ENCODE results near the gene KIZ. TPM values are rescaled to one million over a fixed set of nuclear protein-coding genes. Genes with fewer than 3 reads are reported as not detected.
"Not testable (repeated sequence)": the region's sequence is repeated elsewhere in the genome, so short reads cannot be mapped to it uniquely, and the experiment has no call there.

KIZ gene
- total RNA-seq, 2 experiments from 2014 or later = 11.3 to 13.0 TPM

DNA sequence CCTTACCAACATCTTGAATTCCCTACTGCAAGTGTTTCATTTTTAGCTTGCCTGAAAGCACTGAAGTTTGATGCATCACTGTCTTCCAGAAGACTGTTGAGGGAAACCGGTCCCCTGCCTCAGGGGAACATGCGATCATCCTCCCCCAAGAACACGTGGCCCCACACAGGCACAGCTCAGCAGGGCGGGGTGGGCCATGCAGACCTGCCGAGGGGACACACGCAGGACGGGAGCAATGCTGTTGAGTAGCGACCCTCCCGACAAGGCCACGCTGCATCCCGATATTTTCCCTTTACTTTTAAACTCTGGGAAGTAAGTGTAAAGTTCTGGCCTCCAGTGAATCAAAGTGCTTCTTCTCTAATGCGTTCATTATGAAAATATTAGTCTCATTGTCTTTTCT, 117.9 kb downstream of the KIZ start:
- Mint-ChIP-seq H3K27ac (no peak overlapping the region), H3K27me3 (ENCODE audit: low read depth) (no peaks in the 10 kb centered on the region), H3K9me3 (peaks cover 2% of the 10 kb centered on the region), H3K36me3 (ENCODE audit: low read depth) (peaks cover 17% of the 10 kb centered on the region), H3K4me3 (no peak overlapping the region), H3K4me1 (ENCODE audit: low read depth) (no peaks in the 10 kb centered on the region)
- no peak for DNase-seq
- intact Hi-C loops (cut with micrococcal nuclease) = no loop called here
- CTCF ChIA-PET = no interaction called here

GRCh38 chr20:21244808-21245207, 118.9 kb downstream of the KIZ start:
- no peaks in the 10 kb centered on the region for H3K4me1 Mint-ChIP-seq (ENCODE audit: low read depth)
- intact Hi-C loops (cut with micrococcal nuclease) = no loop called here
- no peak overlapping the region for H3K4me3 Mint-ChIP-seq
- peaks cover 17% of the 10 kb centered on the region for H3K36me3 Mint-ChIP-seq (ENCODE audit: low read depth)
- peaks cover 2% of the 10 kb centered on the region for H3K9me3 Mint-ChIP-seq
- DNase-seq = no peak
- CTCF ChIA-PET = interaction anchor here (1.4 to 1.8 kb wide), 2 partner anchors 9 to 260 kb away, joined by 7 to 19 read pairs; no protein-coding TSS in a partner anchor
- H3K27ac Mint-ChIP-seq = no peak overlapping the region
- no peaks in the 10 kb centered on the region for H3K27me3 Mint-ChIP-seq (ENCODE audit: low read depth)

DNA sequence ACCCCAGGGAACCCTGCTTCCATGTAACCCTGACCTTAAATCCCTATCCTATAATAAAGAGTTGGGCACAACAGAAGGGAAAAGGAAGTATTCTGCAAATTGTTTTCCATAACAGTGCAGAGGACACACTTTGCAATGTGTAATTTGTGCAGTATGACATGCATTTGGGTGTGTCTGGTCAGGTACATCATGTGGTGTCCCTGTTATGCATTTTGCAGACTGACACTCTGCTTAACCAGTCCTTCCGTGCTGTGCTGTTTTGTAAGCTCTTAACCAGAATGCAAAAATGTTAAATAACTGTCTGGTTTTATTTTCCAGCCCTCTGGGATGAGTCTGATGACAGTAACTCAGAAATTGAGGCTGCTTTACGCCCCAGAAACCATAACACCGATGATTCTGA, 120.3 kb downstream of the KIZ start:
- H3K27ac Mint-ChIP-seq = no peak overlapping the region
- peaks cover 2% of the 10 kb centered on the region for H3K9me3 Mint-ChIP-seq
- DNase-seq = no peak
- H3K27me3 Mint-ChIP-seq (ENCODE audit: low read depth) = no peaks in the 10 kb centered on the region
- H3K4me3 Mint-ChIP-seq = no peak overlapping the region
- intact Hi-C loops (cut with micrococcal nuclease) = no loop called here
- H3K4me1 Mint-ChIP-seq (ENCODE audit: low read depth) = no peaks in the 10 kb centered on the region
- CTCF ChIA-PET = no interaction called here
- H3K36me3 Mint-ChIP-seq (ENCODE audit: low read depth) = peaks cover 17% of the 10 kb centered on the region

DNA sequence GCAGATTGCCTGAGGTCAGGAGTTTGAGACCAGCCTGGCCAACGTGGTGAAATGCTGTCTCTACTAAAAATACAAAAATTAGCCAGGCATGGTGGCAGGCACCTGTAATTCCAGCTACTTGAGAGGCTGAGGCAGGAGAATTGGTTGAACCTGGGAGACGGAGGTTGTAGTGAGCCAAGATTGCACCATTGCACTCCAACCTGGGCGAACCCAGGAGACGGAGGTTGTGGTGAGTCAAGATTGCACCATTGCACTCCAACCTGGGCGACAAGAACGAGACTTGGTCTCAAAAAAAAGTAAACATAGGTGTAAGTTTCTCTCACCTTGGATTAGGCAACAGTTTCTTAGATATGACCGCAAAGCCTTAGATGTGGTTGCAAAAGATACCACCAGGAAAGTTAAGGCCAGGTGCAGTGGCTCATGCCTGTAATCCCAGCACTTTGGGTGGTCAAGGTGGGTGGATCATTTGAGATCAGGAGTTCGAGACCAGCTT, 121.8 kb downstream of the KIZ start:
- H3K27ac Mint-ChIP-seq; H3K9me3 Mint-ChIP-seq; H3K4me1 Mint-ChIP-seq (ENCODE audit: low read depth); DNase-seq; intact Hi-C loops (cut with micrococcal nuclease); H3K27me3 Mint-ChIP-seq (ENCODE audit: low read depth); H3K4me3 Mint-ChIP-seq; CTCF ChIA-PET: not testable (repeated sequence)
- H3K36me3 Mint-ChIP-seq (ENCODE audit: low read depth) = peaks cover 12% of the 10 kb centered on the region

GRCh38 chr20:21251278-21251677, 125.4 kb downstream of the KIZ start:
- Mint-ChIP-seq H3K4me1 (ENCODE audit: low read depth) (peaks cover 3% of the 10 kb centered on the region), H3K36me3 (ENCODE audit: low read depth) (no peaks in the 10 kb centered on the region), H3K4me3 (no peak overlapping the region), H3K27ac (no peak overlapping the region), H3K9me3 (peaks cover 2% of the 10 kb centered on the region), H3K27me3 (ENCODE audit: low read depth) (peaks cover 2% of the 10 kb centered on the region)
- intact Hi-C loops (cut with micrococcal nuclease) = no loop called here
- DNase-seq = no peak
- CTCF ChIA-PET = interaction anchor here (0.7 kb wide), 1 partner anchor 522 kb away, joined by 3 read pairs; no protein-coding TSS in a partner anchor

DNA sequence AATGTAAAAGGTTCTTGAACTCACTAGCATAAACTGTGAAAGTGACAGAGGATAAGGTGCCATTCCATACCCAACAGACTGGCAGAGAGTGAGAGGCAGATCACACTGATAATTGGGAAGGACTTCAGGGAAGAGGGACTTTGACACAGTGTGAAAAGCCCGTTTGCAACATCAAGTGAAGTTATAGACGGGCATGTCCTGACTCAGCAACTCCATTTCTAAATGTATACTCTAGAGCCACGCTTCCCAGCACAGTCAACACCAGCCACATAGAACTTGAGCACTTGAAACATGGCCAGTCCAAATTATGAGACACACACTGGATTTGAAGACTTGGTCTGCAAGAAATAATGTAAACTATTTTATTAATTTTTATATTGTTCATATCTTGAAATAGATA, 131.3 kb downstream of the KIZ start:
- intact Hi-C loops (cut with micrococcal nuclease) = no loop called here
- no peak for DNase-seq
- CTCF ChIA-PET = interaction anchor here (1.1 kb wide), 1 partner anchor 315 kb away, joined by 3 read pairs; no protein-coding TSS in a partner anchor
- Mint-ChIP-seq H3K27me3 (ENCODE audit: low read depth) (peaks cover 2% of the 10 kb centered on the region), H3K4me3 (no peak overlapping the region), H3K27ac (no peak overlapping the region), H3K4me1 (ENCODE audit: low read depth) (no peaks in the 10 kb centered on the region), H3K36me3 (ENCODE audit: low read depth) (no peaks in the 10 kb centered on the region), H3K9me3 (no peaks in the 10 kb centered on the region)

- Mint-ChIP-seq H3K4me3 (no peak overlapping the region), H3K27ac (no peak overlapping the region), H3K36me3 (ENCODE audit: low read depth) (no peaks in the 10 kb centered on the region), H3K9me3 (no peaks in the 10 kb centered on the region), H3K4me1 (ENCODE audit: low read depth) (no peaks in the 10 kb centered on the region), H3K27me3 (ENCODE audit: low read depth) (peaks cover 5% of the 10 kb centered on the region)
- CTCF ChIA-PET = interaction anchor here (1.0 to 1.1 kb wide), 3 partner anchors 22 to 313 kb away, joined by 3 read pairs; no protein-coding TSS in a partner anchor
- intact Hi-C loops (cut with micrococcal nuclease) = no loop called here
- DNase-seq = no peak
These were observed 132.5 kb downstream of the KIZ start for GRCh38 chr20:21258411-21258810.

- CTCF ChIA-PET = no interaction called here
- Mint-ChIP-seq H3K36me3 (ENCODE audit: low read depth) (no peaks in the 10 kb centered on the region), H3K4me1 (ENCODE audit: low read depth) (no peaks in the 10 kb centered on the region), H3K27ac (no peak overlapping the region), H3K27me3 (ENCODE audit: low read depth) (peaks cover 7% of the 10 kb centered on the region), H3K4me3 (no peak overlapping the region), H3K9me3 (no peaks in the 10 kb centered on the region)
- intact Hi-C loops (cut with micrococcal nuclease) = no loop called here
- DNase-seq = no peak
These were observed 133.5 kb downstream of the KIZ start for GRCh38 chr20:21259346-21259745.

DNA sequence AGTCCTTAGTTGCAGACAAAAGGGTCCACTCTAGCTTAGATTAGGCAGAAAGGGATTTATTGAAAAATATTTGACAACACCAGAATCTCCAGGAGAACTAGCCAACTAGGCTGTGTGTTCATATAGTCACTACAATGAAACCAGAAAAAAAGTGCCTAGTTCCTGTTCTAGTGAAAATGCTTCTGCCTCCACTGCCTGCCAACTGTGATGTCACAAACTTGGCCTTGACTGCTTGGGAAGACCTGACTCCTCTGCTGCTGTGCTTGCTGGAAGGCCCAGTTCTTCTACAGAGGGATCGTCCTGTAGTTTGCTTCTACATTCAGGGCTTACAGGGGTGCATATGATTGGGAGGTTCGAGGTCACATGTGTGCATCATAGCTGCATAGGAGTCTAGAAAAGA, 136.9 kb downstream of the KIZ start:
- no peak overlapping the region for H3K4me3 Mint-ChIP-seq
- peaks cover 5% of the 10 kb centered on the region for H3K27me3 Mint-ChIP-seq (ENCODE audit: low read depth)
- intact Hi-C loops (cut with micrococcal nuclease) = no loop called here
- DNase-seq = no peak
- CTCF ChIA-PET = no interaction called here
- no peaks in the 10 kb centered on the region for H3K4me1 Mint-ChIP-seq (ENCODE audit: low read depth)
- no peak overlapping the region for H3K27ac Mint-ChIP-seq
- no peaks in the 10 kb centered on the region for H3K36me3 Mint-ChIP-seq (ENCODE audit: low read depth)
- peaks cover 3% of the 10 kb centered on the region for H3K9me3 Mint-ChIP-seq

DNA sequence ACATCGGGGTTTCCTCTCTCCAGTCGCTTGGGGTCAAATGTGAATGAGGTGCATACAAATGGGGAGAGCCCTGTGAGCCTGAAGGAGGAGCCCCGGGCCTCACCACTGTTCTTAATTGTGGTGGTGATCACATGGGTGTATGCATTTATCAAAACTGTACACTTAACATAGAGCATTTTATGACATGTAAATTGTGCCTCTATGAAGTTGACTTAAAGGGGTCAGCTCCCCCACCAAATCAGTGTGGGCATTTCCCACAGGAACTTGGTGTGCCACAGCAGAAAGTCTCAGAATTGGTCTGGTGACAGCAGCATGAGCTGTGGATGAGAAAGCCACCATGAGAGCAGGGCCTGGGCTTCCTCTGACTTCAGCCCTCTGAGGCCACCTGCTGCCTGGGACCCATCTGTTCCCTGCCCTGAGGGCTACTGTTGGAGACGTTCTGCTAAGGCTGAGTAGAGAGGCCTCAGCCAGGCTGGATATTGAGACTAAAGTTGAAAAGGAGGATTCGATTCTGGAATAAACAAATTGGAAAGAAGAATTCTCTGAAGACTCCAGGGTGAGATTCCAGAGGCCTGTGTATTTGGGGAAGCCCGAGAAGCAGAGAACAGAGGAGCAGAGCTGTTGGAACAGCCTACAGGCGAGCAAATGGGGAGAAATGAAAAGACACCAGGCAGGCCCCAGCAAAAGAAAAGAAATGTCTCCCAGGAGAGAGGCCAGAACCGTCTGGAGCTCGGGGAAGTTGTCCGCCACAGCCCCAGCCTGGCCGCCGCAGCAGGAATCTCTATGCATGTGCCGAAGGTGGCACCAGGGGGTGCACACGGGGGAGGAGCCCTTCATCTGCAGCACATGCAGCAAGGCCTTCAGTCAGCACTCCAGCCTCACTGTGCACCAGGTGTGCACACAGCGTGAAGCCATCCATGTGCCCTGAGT, 139.6 kb downstream of the KIZ start:
- CTCF ChIA-PET = interaction anchor here (0.7 to 1.6 kb wide), 2 partner anchors 29 to 177 kb away, joined by 3 read pairs; no protein-coding TSS in a partner anchor
- Mint-ChIP-seq H3K27me3 (ENCODE audit: low read depth) (peaks cover 5% of the 10 kb centered on the region), H3K27ac (no peak overlapping the region), H3K4me3 (no peak overlapping the region), H3K9me3 (peaks cover 3% of the 10 kb centered on the region), H3K4me1 (ENCODE audit: low read depth) (no peaks in the 10 kb centered on the region), H3K36me3 (ENCODE audit: low read depth) (no peaks in the 10 kb centered on the region)
- intact Hi-C loops (cut with micrococcal nuclease) = no loop called here
- DNase-seq = no peak

DNA sequence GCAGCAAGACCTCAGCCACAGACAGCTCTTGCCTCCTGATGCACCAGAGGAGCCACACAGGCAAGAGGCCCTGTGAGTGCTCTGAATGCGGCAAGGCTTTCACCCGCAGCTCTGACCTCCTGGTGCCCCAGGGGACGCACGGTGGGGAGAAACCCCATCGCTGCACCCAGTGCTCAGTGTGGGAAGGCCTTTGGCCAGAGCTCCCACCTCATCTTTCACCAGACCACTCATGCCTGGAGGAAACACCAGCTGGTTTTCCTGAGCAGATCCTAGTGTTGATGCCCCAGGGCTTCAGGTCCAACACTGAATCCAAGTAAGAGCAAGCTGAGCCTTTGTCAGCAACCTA, 140.3 kb downstream of the KIZ start:
- Mint-ChIP-seq H3K4me1 (ENCODE audit: low read depth) (no peaks in the 10 kb centered on the region), H3K9me3 (peaks cover 3% of the 10 kb centered on the region), H3K27me3 (ENCODE audit: low read depth) (peaks cover 5% of the 10 kb centered on the region), H3K27ac (no peak overlapping the region), H3K4me3 (no peak overlapping the region), H3K36me3 (ENCODE audit: low read depth) (no peaks in the 10 kb centered on the region)
- intact Hi-C loops (cut with micrococcal nuclease) = no loop called here
- CTCF ChIA-PET = interaction anchor here (1.6 kb wide), 1 partner anchor 30 kb away, joined by 3 read pairs; no protein-coding TSS in a partner anchor
- DNase-seq = no peak

DNA sequence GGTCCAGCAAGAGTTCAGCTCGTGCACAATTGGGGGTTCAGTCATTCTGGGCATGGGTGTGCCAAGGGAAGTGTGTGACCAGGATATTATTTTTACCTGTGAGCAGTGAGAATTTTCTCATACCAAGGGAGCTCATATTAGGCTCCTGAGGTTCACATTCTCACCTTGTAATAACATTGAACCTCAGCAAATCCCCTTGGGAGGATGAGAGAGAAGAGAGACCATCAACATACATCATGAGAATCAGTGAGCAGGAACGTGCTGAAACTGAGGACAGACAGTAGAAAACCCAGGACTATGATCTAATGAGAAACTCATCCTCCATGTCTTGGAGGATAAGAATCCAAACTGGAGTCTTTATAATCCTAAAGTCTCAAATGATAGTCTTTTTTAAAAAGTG, 143.9 kb downstream of the KIZ start:
- no peaks in the 10 kb centered on the region for H3K36me3 Mint-ChIP-seq (ENCODE audit: low read depth)
- CTCF ChIA-PET = no interaction called here
- intact Hi-C loops (cut with micrococcal nuclease) = no loop called here
- H3K27ac Mint-ChIP-seq = no peak overlapping the region
- no peak for DNase-seq
- peaks cover 12% of the 10 kb centered on the region for H3K27me3 Mint-ChIP-seq (ENCODE audit: low read depth)
- H3K4me3 Mint-ChIP-seq = no peak overlapping the region
- H3K4me1 Mint-ChIP-seq (ENCODE audit: low read depth) = no peaks in the 10 kb centered on the region
- H3K9me3 Mint-ChIP-seq = peaks cover 6% of the 10 kb centered on the region

GRCh38 chr20:21270806-21271205, 144.9 kb downstream of the KIZ start:
- H3K4me1 Mint-ChIP-seq (ENCODE audit: low read depth) = no peaks in the 10 kb centered on the region
- no peak overlapping the region for H3K27ac Mint-ChIP-seq
- intact Hi-C loops (cut with micrococcal nuclease) = no loop called here
- H3K9me3 Mint-ChIP-seq = peaks cover 6% of the 10 kb centered on the region
- H3K4me3 Mint-ChIP-seq = no peak overlapping the region
- no peak for DNase-seq
- H3K36me3 Mint-ChIP-seq (ENCODE audit: low read depth) = no peaks in the 10 kb centered on the region
- H3K27me3 Mint-ChIP-seq (ENCODE audit: low read depth) = peaks cover 12% of the 10 kb centered on the region
- CTCF ChIA-PET = no interaction called here

All from activated naive CD4-positive, alpha-beta T cell treated with anti-CD3 and anti-CD28 coated beads for 36 hours (primary cell).